Memory B cell (primary cell): ENCODE measurements around the gene TTLL11.
A peak's percentile ranks its signal among the peaks of the same experiment; 100 is the strongest.

Experiments used
- ATAC-seq: fragments of 150-1000 bp; cut with Tn5 transposase; 2 replicates; pipeline ENCODE4 v1.10.0; 2021; ENCODE audit warnings: low read depth, mild to moderate bottlenecking, moderate library complexity
- DNase-seq, 2 donors: peaks; one replicate each; pipeline ENCODE4 v3.0.0; 2022; ENCODE audit warnings: low spot score in 2 of 2
- H3K27ac Mint-ChIP-seq: one replicate; pipeline ENCODE4 v1.8.0; 2022; ENCODE audit warnings: mild to moderate bottlenecking, moderate library complexity, mixed read lengths
- H3K27me3 Mint-ChIP-seq: one replicate; pipeline ENCODE4 v1.8.0; 2022; ENCODE audit warnings: mixed read lengths
- H3K36me3 Mint-ChIP-seq: one replicate; pipeline ENCODE4 v1.8.0; 2022; ENCODE audit warnings: mild to moderate bottlenecking, mixed read lengths
- H3K4me1 Mint-ChIP-seq: one replicate; pipeline ENCODE4 v1.8.0; 2022; ENCODE audit warnings: mixed read lengths
- H3K4me3 Mint-ChIP-seq: one replicate; pipeline ENCODE4 v1.8.0; 2022; ENCODE audit warnings: mild to moderate bottlenecking, moderate library complexity, mixed read lengths
- H3K9me3 Mint-ChIP-seq: one replicate; pipeline ENCODE4 v1.8.0; 2022; ENCODE audit warnings: mixed read lengths

The TTLL11 gene

DNA sequence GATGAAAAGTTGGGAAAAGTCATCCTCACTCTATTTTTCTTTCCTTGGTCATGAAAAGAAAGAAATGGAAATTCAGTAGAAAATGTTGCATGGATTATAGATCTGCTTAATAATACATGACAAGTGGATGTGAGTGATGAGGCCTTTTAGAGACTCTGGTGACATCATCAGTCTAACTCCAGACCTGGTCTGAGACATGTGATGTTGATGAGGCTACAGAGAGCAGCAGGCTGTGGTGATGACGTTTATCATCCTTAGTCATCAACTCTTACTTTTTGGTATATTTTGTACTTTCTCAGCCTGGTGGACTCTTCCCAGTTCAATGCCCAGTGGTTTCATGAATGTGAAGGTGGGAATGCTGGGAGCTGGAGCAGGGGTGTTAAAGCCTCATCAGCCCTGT lies 116.4 kb downstream of the TTLL11 start:
- no peak for DNase-seq
- no peak overlapping the region for H3K4me3 Mint-ChIP-seq
- peaks cover 8% of the 10 kb centered on the region for H3K9me3 Mint-ChIP-seq
- no peak overlapping the region for H3K27ac Mint-ChIP-seq
- H3K27me3 Mint-ChIP-seq: no peaks in the 10 kb centered on the region
- H3K36me3 Mint-ChIP-seq: peaks cover 8% of the 10 kb centered on the region
- peaks cover 5% of the 10 kb centered on the region for H3K4me1 Mint-ChIP-seq
- ATAC-seq: no peak

DNA sequence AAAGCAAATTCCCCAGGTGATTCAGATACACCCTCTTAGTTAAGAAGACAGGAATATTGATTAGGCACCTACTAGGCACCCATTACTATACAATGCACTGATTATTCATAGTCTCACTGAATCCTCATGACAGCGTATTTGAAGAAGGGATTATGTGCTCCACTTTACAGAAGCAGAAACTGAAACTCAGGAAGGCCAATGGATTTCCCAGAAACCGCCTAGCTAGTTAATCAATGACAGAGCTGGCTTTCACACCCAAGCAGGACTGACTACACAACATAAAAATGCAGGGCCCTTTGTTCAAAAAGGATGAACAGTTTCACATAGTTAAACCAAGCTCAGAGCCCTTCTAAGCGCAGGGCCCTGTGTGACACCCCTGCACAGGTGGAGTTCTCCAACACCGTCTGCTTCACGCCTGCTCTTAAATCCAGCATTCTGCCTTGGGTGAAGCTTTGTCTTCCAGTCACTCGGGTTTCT lies 117.3 kb downstream of the TTLL11 start:
- no peak for DNase-seq
- Mint-ChIP-seq H3K36me3 (peaks cover 5% of the 10 kb centered on the region), H3K27ac (no peak overlapping the region), H3K27me3 (no peaks in the 10 kb centered on the region), H3K9me3 (peaks cover 4% of the 10 kb centered on the region), H3K4me3 (no peak overlapping the region), H3K4me1 (peaks cover 5% of the 10 kb centered on the region)
- ATAC-seq: no peak

DNA sequence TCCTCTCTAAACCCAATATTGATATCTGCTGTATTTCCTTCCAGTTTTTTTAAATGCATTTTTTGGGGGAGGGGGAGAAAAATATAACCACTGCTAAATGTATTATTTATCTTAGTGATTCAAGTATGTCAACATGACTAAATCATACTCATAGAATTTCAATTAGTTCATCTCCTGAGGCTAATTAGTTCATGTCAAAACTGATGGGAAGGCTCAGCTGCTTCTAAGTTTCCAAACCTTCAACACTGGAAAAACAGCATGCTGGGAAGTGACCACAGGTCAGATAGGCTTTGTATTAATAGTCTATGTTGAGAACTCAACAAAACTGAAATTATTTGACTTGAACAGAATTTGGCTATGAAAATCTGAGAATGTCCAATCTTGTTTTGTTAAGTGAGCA lies 118.7 kb downstream of the TTLL11 start:
- no peak for ATAC-seq

DNA sequence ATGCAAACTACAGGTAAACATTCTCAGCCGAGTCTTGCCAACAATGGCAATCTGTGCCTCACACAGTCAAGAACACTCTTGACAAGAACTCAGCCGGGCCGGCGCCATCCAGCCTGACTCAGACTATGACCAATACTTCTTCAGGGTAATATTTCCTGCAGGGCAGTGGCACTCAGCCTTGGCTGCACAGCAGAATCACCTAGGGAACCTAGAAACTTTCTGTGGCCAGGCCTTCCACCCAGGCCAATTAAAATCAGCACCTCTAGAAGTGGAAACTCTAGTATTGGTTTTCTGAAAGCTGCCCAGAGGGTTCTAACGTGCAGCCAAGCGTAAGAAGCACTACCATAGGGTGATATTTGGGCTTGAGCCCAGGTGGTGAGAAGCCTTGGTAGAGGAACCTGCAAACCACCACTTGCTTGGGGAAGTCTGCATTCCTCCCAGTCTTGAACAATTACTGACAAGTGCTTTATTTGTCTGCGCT lies 120.6 kb downstream of the TTLL11 start:
- Mint-ChIP-seq H3K4me3 (no peak overlapping the region), H3K9me3 (peaks cover 3% of the 10 kb centered on the region), H3K4me1 (peaks cover 5% of the 10 kb centered on the region), H3K27me3 (peaks cover 2% of the 10 kb centered on the region), H3K27ac (no peak overlapping the region), H3K36me3 (peaks cover 6% of the 10 kb centered on the region)
- DNase-seq: no peak
- peak; percentile 35 for ATAC-seq

More for the DNA sequence above, 118.7 kb downstream of the TTLL11 start:
- DNase-seq: no peak
- Mint-ChIP-seq H3K4me1 (peaks cover 5% of the 10 kb centered on the region), H3K9me3 (peaks cover 3% of the 10 kb centered on the region), H3K4me3 (no peak overlapping the region), H3K36me3 (peaks cover 6% of the 10 kb centered on the region), H3K27ac (no peak overlapping the region), H3K27me3 (peaks cover 2% of the 10 kb centered on the region)

DNA sequence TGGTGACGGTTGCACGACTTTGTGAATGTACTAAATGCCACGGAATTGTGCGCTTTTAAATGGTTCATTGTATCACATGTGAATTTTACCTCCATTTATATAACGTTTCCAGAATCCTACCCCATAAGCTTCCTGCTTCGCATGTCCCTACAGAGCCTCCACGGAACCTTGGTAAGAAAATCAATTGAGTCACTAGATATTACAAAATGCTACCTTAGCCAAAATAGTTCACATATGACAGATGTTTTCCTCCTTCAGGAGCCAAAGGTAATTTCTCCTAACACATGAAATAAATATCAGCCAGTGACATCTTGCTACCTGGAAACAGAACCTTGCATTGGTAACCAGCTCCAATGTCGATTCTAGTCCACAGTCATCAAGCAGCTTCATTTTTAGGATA lies 125.1 kb downstream of the TTLL11 start:
- peaks cover 10% of the 10 kb centered on the region for H3K36me3 Mint-ChIP-seq
- H3K9me3 Mint-ChIP-seq: peaks cover 4% of the 10 kb centered on the region
- H3K27me3 Mint-ChIP-seq: peaks cover 6% of the 10 kb centered on the region
- H3K27ac Mint-ChIP-seq: no peak overlapping the region
- DNase-seq: no peak
- H3K4me1 Mint-ChIP-seq: peaks cover 5% of the 10 kb centered on the region
- no peak for ATAC-seq
- no peak overlapping the region for H3K4me3 Mint-ChIP-seq

DNA sequence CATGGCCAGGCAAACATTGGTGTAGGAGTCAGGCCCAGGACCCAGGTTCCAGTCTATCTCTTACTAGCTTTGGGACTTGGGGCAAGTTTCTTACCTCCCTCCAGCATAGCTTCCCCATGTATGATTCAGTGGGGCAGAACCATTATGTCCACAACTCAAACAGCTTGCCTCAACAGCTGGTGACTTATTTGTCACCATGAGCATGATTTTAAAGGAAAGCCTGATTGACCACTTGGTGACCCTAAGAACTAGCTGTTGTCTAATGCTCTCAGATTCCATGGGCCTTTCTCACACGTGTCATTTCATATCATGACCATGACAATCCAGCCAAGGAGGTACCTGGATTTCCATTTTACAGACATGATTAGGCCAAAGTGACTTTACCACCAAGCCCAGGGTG lies 126.4 kb downstream of the TTLL11 start:
- ATAC-seq (no peak), DNase-seq (no peak)
- no peaks in the 10 kb centered on the region for H3K4me1 Mint-ChIP-seq
- peaks cover 1% of the 10 kb centered on the region for H3K9me3 Mint-ChIP-seq
- H3K36me3 Mint-ChIP-seq: peaks cover 7% of the 10 kb centered on the region
- H3K4me3 Mint-ChIP-seq: no peak overlapping the region
- no peak overlapping the region for H3K27ac Mint-ChIP-seq
- H3K27me3 Mint-ChIP-seq: peaks cover 6% of the 10 kb centered on the region

DNA sequence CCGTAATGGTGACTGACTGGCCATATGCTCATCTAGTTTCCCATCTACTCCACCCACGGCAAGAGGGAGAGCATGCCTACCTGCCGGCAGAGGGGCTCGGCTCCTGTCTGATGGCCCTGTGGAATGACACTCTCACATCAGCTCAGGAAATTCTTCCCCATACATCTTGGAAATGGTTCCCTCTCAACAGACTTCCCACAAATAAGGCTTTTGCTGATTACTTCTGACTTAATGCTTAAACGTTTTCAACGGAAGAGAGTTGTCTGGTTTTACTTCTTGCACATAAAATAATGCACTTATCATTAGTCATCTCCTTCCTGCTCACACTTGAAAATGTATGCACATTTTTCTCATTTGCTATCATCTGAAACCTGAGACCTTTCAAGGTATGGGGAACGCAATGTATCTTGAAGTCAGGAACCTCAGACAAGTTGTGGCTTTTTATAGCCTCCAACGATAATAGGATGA lies 129.5 kb downstream of the TTLL11 start:
- Mint-ChIP-seq H3K4me1 (no peaks in the 10 kb centered on the region), H3K9me3 (peaks cover 1% of the 10 kb centered on the region), H3K36me3 (peaks cover 5% of the 10 kb centered on the region), H3K4me3 (no peak overlapping the region), H3K27me3 (peaks cover 4% of the 10 kb centered on the region), H3K27ac (no peak overlapping the region)
- DNase-seq (no peak), ATAC-seq (no peak)

DNA sequence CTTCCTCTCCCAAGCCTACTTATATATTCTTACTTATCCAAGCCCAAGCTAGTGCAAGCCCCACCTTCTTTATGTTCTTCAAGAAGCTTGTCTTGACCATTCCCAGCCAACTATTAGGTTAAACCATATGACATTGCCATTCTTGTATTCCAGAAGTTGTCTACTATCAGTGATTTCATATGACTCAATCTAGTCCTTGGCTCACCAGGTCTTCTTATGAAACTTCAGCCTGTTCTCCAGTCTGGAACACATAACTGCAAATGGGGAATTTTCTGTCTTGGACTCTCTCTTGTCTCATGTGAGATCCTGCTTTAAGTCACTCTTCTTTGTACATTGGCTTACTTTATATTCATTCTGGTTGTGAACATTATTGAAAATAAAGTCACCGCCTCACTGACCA lies 130.7 kb downstream of the TTLL11 start:
- DNase-seq (no peak), ATAC-seq (no peak)
- Mint-ChIP-seq H3K36me3 (peaks cover 5% of the 10 kb centered on the region), H3K27me3 (peaks cover 4% of the 10 kb centered on the region), H3K4me1 (no peaks in the 10 kb centered on the region), H3K9me3 (peaks cover 1% of the 10 kb centered on the region), H3K4me3 (no peak overlapping the region), H3K27ac (no peak overlapping the region)

DNA sequence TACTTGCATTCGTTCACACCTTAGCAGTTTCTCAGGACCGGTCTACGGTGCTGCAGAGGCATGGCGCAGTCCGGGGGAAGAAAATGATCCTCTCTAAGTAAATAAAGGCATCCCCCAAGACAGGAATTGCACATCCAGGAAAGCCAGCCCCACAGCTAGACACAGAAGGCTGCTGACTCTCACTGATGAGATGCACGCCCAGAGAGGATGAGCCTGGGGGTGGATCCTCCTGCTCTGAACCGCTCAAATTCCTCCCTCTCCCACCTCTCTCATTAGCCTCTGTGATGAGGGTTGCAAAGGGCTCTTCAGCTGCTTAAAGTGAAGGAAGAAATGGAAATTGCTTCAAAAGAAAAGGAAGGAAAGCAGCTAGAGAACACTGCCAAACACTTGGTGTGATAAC lies 132.4 kb downstream of the TTLL11 start:
- no peak for ATAC-seq
- Mint-ChIP-seq H3K4me3 (no peak overlapping the region), H3K36me3 (peaks cover 5% of the 10 kb centered on the region), H3K9me3 (peaks cover 1% of the 10 kb centered on the region), H3K27ac (no peak overlapping the region), H3K27me3 (peaks cover 4% of the 10 kb centered on the region), H3K4me1 (no peaks in the 10 kb centered on the region)
- DNase-seq: no peak

DNA sequence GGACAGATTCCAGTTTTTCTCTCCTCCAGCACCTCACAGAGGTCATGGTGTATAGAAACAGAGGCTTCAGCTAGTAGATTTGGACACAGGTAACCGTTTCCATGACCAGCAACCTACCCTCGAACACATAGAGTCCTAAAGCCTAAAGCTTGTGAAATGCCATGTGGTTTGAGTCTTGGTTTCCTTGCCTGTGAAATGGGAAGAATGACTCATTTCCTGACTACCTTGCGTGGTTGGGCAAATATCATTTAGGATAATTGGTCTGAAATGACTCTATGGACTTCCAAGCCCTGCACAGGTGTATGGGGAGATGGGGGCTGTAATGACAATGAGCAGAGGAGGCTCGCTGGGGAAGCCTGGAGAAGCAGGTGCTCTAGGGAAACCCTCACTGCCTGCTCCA lies 134.6 kb downstream of the TTLL11 start:
- no peaks in the 10 kb centered on the region for H3K36me3 Mint-ChIP-seq
- no peaks in the 10 kb centered on the region for H3K9me3 Mint-ChIP-seq
- H3K4me1 Mint-ChIP-seq: no peaks in the 10 kb centered on the region
- no peak overlapping the region for H3K4me3 Mint-ChIP-seq
- no peaks in the 10 kb centered on the region for H3K27me3 Mint-ChIP-seq
- no peak overlapping the region for H3K27ac Mint-ChIP-seq
- ATAC-seq: no peak
- no peak for DNase-seq

DNA sequence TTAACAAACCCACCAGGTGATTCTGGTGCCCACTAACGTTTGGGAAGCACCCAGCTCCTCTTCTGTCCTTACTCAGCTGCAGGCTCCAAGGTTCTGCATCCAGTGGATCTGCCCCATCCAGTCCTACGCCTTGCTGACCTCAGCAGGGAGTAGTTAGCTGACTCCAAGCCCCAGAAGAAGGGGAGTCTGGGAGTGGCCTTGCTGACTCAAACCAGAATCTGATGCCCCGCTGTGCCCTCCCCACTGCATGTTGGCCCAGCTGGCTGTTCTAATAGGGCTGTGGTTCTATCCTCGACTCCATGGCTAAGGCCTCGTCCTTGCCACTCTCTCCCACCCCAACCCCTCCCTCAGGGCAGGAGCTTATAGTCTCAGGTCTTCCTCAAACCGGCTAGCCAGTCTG lies 136.3 kb downstream of the TTLL11 start:
- no peak overlapping the region for H3K4me3 Mint-ChIP-seq
- no peak overlapping the region for H3K27ac Mint-ChIP-seq
- H3K27me3 Mint-ChIP-seq: no peaks in the 10 kb centered on the region

DNA sequence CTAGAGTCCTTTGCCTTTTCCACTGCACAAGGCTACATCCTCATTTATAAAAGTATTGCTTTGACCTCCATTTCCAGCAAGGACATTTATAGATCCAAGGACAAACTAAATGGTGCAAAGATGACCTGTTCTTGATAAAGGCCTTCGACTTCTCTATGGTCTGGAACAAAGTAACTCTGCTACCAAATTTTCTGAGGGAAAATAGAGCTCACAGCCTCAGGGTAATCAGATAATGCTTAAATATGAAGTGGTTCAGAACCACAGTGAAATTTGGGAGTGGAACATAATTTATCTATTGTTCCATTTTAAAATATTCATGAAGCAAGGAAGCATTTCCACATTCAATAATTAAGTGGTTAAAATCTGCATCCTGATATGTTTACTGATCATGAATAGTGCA lies 137.5 kb downstream of the TTLL11 start:
- Mint-ChIP-seq H3K27ac (no peak overlapping the region), H3K27me3 (no peaks in the 10 kb centered on the region), H3K9me3 (no peaks in the 10 kb centered on the region)

More for the DNA sequence above, 136.3 kb downstream of the TTLL11 start:
- Mint-ChIP-seq H3K4me1 (no peaks in the 10 kb centered on the region), H3K36me3 (no peaks in the 10 kb centered on the region), H3K9me3 (no peaks in the 10 kb centered on the region)
- DNase-seq (no peak), ATAC-seq (no peak)

DNA sequence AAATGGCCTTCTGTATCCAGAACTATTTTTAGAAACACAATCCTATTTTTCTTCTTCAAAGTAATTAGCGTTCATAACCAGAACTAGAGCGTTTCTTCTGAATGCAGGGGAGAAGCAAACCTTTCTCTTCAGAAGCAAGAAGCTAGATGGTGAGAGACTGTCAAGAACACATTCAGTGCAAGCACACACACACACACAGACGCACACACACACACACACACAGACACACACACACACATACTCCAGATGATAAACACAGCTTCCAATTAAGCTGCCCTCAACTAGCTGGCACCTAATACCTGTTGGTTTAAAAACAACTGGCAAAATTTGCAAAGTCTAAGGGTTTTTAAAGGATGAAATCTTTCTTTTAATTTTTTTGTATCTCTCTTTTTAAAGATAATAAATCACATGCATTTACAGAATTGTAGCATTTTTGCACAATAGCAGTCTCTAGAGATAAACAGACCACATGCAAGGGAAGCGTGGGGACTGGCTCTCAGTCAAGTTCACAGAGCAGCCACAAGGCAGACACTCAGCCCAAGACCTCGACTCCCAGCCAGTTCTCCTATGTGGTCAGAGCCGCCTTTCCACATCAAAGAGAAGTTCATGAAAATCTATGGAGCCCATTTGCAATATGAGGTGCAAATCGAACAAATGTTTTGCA lies 138.5 kb downstream of the TTLL11 start:
- no peaks in the 10 kb centered on the region for H3K9me3 Mint-ChIP-seq
- DNase-seq (no peak), ATAC-seq (no peak)
- H3K27me3 Mint-ChIP-seq: no peaks in the 10 kb centered on the region
- peaks cover 4% of the 10 kb centered on the region for H3K36me3 Mint-ChIP-seq
- H3K27ac Mint-ChIP-seq: no peak overlapping the region
- peaks cover 4% of the 10 kb centered on the region for H3K4me1 Mint-ChIP-seq
- H3K4me3 Mint-ChIP-seq: no peak overlapping the region

More for the DNA sequence above, 137.5 kb downstream of the TTLL11 start:
- ATAC-seq: no peak
- H3K4me1 Mint-ChIP-seq: no peaks in the 10 kb centered on the region
- no peak for DNase-seq
- no peaks in the 10 kb centered on the region for H3K36me3 Mint-ChIP-seq
- no peak overlapping the region for H3K4me3 Mint-ChIP-seq

DNA sequence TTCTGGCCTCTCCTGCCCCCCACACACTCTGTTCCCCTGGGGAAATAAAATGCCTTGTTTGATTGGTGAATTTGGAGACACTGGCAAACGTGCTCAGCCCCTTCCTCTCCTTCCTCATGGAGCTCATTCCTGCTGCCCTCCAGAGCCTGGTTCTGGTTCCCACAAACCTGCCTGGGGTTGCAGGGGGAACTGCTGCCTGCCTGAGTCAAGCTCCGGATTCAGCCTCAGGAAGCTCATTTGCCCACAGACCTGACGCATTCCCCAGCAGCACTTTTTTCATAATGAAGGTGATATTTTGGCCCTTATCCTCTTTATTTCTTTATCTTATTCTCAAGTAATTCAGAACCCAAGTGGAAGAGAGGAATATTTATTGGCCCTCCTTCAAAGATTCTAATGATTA lies 140.5 kb downstream of the TTLL11 start:
- Mint-ChIP-seq H3K27me3 (no peaks in the 10 kb centered on the region), H3K27ac (no peak overlapping the region), H3K4me1 (peaks cover 8% of the 10 kb centered on the region), H3K36me3 (peaks cover 4% of the 10 kb centered on the region), H3K4me3 (no peak overlapping the region), H3K9me3 (no peaks in the 10 kb centered on the region)
- DNase-seq (no peak), ATAC-seq (no peak)

DNA sequence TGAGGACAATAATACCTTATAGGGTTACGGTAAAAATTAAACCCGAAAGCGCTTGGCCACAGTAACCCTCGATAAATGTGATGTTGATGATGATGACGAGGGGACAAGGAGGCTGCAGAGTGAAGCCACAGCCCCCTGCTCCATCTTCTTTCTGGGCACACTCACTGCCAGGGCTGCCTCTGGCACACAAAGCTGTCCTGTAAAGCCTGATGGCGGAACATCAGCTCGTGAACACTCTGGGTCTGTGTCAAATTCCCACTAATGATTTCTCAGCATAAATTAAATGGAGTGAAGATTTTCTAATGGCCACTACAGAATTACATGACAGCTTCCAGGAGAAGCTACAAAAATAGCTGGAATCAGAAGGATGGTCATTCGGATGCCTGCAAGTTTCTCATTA lies 142.2 kb downstream of the TTLL11 start:
- no peak overlapping the region for H3K4me3 Mint-ChIP-seq
- no peaks in the 10 kb centered on the region for H3K9me3 Mint-ChIP-seq
- H3K36me3 Mint-ChIP-seq: peaks cover 4% of the 10 kb centered on the region
- H3K27me3 Mint-ChIP-seq: no peaks in the 10 kb centered on the region
- ATAC-seq (no peak), DNase-seq (no peak)
- peaks cover 19% of the 10 kb centered on the region for H3K4me1 Mint-ChIP-seq
- H3K27ac Mint-ChIP-seq: no peak overlapping the region
